HFFc6 (cell line): ENCODE results near the gene CATSPERE. TPM values are rescaled to one million over a fixed set of nuclear protein-coding genes. Genes with fewer than 3 reads are reported as not detected.
A peak's percentile ranks its signal among the peaks of the same experiment; 100 is the strongest.

ENCODE experiments used
- DNase-seq: peaks from one replicate; pipeline ENCODE4 v3.0.0-alpha.2; 2018
- H3K27ac Mint-ChIP-seq: 2 replicates; pipeline ENCODE4 v1.8.0; 2020; ENCODE audit warnings: mild to moderate bottlenecking, mixed read lengths
- H3K27me3 Mint-ChIP-seq: 2 replicates; pipeline ENCODE4 v1.8.0; 2021; ENCODE audit warnings: mild to moderate bottlenecking, moderate library complexity, mixed read lengths; ENCODE audit not compliant: insufficient read depth
- H3K36me3 Mint-ChIP-seq: 2 replicates; pipeline ENCODE4 v1.8.0; 2021; ENCODE audit warnings: low read depth, mixed read lengths
- H3K4me1 Mint-ChIP-seq: 2 replicates; pipeline ENCODE4 v1.8.0; 2020; ENCODE audit warnings: low read depth, mixed read lengths
- H3K4me3 Mint-ChIP-seq: 2 replicates; pipeline ENCODE4 v1.8.0; 2020; ENCODE audit warnings: mild to moderate bottlenecking, moderate library complexity, mixed read lengths
- H3K9me3 Mint-ChIP-seq: 2 replicates; pipeline ENCODE4 v1.8.0; 2020; ENCODE audit warnings: mild to moderate bottlenecking, mixed read lengths
- total RNA-seq, 6 experiments: library from RNA; stranded (reverse); fragmentation: NEBNext Ultra II Directional; extraction: Animal tissue kit (Norgen Biotek cat#: 25700); gene quantifications; 2 replicates in 1 of 6; 3 replicates in 5 of 6; pipeline ENCODE4 v1.2.3, GENCODE V29; 2021
- TF ChIP-seq, protein P1 (sequence below): fragments of 200-600 bp; sonication (generic); IDR thresholded peaks from 2 replicates; pipeline ENCODE4 v1.5.0; 2021; ENCODE audit warnings: antibody characterized with exemption, mild to moderate bottlenecking

The CATSPERE gene
- total RNA-seq, 6 experiments from 2014 or later: 0.15 to 0.74 (median 0.34) TPM

DNA sequence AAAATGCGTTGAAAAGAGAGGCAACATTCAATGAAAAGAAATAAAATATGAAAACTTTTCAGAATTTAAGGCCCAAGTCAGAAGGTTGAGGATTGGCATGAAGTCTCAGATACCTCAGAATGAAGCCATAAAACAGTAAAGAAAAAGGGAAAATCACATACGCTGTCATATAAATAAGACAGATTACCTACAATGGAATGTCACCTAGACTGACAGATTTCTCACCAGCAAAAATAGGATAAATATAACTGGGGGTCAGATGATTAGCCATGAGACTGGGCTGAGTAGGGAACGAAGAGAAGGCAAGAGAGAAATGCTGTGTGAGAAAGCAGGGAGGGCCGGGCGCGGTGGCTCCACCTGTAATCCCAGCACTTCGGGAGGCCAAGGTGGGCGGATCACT lies 140.3 kb downstream of the CATSPERE start:
- no peak overlapping the region for H3K4me3 Mint-ChIP-seq
- no peak overlapping the region for H3K27ac Mint-ChIP-seq
- no peaks in the 10 kb centered on the region for H3K36me3 Mint-ChIP-seq
- peaks cover 16% of the 10 kb centered on the region for H3K4me1 Mint-ChIP-seq
- peaks cover 12% of the 10 kb centered on the region for H3K27me3 Mint-ChIP-seq
- DNase-seq: no peak
- TF ChIP-seq, protein P1, sequence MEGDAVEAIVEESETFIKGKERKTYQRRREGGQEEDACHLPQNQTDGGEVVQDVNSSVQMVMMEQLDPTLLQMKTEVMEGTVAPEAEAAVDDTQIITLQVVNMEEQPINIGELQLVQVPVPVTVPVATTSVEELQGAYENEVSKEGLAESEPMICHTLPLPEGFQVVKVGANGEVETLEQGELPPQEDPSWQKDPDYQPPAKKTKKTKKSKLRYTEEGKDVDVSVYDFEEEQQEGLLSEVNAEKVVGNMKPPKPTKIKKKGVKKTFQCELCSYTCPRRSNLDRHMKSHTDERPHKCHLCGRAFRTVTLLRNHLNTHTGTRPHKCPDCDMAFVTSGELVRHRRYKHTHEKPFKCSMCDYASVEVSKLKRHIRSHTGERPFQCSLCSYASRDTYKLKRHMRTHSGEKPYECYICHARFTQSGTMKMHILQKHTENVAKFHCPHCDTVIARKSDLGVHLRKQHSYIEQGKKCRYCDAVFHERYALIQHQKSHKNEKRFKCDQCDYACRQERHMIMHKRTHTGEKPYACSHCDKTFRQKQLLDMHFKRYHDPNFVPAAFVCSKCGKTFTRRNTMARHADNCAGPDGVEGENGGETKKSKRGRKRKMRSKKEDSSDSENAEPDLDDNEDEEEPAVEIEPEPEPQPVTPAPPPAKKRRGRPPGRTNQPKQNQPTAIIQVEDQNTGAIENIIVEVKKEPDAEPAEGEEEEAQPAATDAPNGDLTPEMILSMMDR: no peak
- H3K9me3 Mint-ChIP-seq: no peaks in the 10 kb centered on the region

DNA sequence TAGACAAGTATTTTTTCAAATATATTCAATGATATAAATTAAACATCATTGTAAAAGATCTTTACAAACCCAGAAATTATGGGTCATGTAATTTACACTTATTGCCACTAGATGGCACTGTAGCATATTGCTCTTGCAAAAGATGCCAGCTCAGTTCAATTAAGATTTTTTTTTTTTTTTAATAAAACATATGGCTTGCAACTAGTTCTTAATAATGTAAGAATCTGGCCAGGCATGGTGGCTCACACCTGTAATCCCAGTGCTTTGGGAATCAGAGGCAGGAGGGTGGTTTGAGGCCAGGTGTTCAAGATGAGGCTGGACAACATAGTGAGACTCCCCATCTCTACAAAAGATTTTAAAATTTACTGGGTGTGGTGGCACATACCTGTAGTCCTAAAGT lies 142.4 kb downstream of the CATSPERE start:
- no peaks in the 10 kb centered on the region for H3K9me3 Mint-ChIP-seq
- peaks cover 16% of the 10 kb centered on the region for H3K4me1 Mint-ChIP-seq
- TF ChIP-seq, protein P1: peak; percentile 98
- H3K36me3 Mint-ChIP-seq: no peaks in the 10 kb centered on the region
- no peak overlapping the region for H3K4me3 Mint-ChIP-seq
- no peak overlapping the region for H3K27ac Mint-ChIP-seq
- H3K27me3 Mint-ChIP-seq: peaks cover 9% of the 10 kb centered on the region
- DNase-seq: peak; percentile 42

DNA sequence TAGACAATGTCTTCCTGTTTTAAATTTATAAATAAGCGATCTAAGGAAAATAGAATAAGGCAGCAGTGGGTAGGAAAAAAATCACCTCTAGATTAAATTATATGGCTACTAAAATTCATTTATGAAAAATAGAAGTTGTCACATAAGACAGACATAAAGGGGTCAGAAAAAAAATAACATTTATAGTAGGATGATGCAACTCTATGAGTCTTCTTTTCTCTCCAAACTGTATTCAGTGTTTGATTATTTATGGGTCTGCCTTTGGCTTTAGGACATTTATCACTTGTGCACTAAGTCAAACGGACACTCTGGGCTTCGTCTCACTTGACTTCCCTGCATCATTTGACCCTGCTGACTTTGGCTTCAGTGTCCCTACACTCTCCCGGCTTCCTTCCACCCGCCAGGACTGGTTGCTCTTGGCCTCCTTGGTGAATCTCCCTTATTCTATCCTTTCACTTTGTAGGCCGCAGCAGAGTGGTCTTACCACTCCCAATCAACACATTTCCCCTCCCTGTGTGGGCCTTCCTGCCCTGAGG lies 144.8 kb downstream of the CATSPERE start:
- H3K27ac Mint-ChIP-seq: no peak overlapping the region
- H3K9me3 Mint-ChIP-seq: no peaks in the 10 kb centered on the region
- DNase-seq: no peak
- no peak overlapping the region for H3K4me3 Mint-ChIP-seq
- no peaks in the 10 kb centered on the region for H3K4me1 Mint-ChIP-seq
- TF ChIP-seq, protein P1: no peak
- peaks cover 11% of the 10 kb centered on the region for H3K27me3 Mint-ChIP-seq
- H3K36me3 Mint-ChIP-seq: no peaks in the 10 kb centered on the region

DNA sequence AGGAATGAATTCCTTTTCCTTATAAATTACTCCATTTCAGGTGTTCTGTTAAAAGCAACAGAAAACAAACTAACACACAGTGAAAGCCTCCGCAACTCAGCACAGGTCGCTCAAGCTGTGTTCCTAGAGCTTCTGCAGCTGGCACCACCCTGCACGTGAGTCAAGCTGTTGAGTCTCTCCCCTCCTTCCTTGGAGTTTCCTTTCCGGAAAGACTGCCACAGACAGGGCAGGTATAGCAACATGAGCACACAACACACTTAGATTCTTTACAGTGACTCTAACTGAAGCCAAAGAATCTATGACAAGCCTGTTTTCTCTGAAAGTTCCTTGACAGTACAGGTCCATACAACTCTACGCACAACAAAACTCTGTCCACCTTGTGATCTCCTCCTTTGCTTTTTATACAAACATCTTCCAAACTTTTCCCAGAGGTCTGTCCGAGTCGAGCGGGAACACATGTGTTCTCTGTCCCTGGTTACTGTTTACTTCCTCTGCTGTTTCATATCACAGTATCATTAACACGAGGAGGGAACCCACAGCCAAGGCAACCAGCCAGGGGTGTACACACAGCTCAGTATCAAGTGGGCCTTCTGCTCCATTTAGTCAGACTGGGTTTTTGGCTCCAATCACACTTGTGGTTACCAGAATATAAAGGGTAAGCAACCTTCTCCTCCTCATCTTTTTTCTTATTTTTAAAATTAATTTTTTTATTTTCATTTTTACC lies 153.2 kb downstream of the CATSPERE start:
- H3K36me3 Mint-ChIP-seq: no peaks in the 10 kb centered on the region

DNA sequence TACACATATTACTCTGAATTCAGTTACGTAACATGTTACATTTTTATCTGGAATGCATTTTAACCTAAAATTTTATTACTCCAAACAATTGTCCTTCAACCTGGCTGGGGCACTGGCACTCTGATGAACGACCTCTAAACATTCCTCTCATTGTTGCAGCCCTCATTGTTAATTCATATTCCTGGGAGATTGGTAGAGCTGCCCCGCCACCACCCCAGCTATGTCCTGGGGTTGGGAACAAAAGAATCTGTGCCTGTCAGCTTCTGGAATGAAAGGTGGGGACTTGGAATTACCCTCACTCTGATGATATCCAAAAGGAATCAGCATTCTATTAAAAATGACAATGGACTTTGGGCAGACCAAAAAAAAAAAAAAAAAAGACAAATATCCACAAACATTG lies 153.8 kb downstream of the CATSPERE start:
- Mint-ChIP-seq H3K36me3 (no peaks in the 10 kb centered on the region), H3K4me1 (peaks cover 7% of the 10 kb centered on the region), H3K4me3 (no peak overlapping the region), H3K9me3 (no peaks in the 10 kb centered on the region), H3K27me3 (peaks cover 7% of the 10 kb centered on the region; the same call in 1 of the 2 replicates), H3K27ac (no peak overlapping the region)
- DNase-seq: no peak
- TF ChIP-seq, protein P1: no peak

More for the DNA sequence above, 153.2 kb downstream of the CATSPERE start:
- DNase-seq: no peak
- Mint-ChIP-seq H3K4me1 (peaks cover 7% of the 10 kb centered on the region), H3K9me3 (no peaks in the 10 kb centered on the region), H3K27me3 (peaks cover 7% of the 10 kb centered on the region; the same call in 1 of the 2 replicates), H3K27ac (no peak overlapping the region), H3K4me3 (no peak overlapping the region)
- TF ChIP-seq, protein P1: no peak
